Gastrocnemius medialis (tissue), 4 donors: ENCODE results near the gene RNF187. TPM values are rescaled to one million over a fixed set of nuclear protein-coding genes. Genes with fewer than 3 reads are reported as not detected.

ENCODE experiments used
- ATAC-seq, 2 donors: fragments of 150-250 bp; one replicate each; pipeline ENCODE4 v1.9.1; 2016
- DNase-seq, 2 donors: peaks; one replicate each; pipeline ENCODE4 v3.0.0-alpha.2; 2019
- H3K27ac ChIP-seq, 4 donors: fragments of 200-600 bp; sonication (generic); 1 replicate in 1 of 4; 2 replicates in 3 of 4; pipeline ENCODE4 v1.5.1; 2016 to 2018; ENCODE audit warnings: mild to moderate bottlenecking in 2 of 4, moderate library complexity in 1 of 4
- H3K27me3 ChIP-seq, 3 donors: fragments of 200-600 bp; sonication (generic) in 2 of 3; 1 replicate in 1 of 3; 2 replicates in 2 of 3; pipeline versions ENCODE4 v1.5.1 to v1.6.0; 2016 to 2019; ENCODE audit warnings: mild to moderate bottlenecking in 1 of 3, moderate library complexity in 1 of 3
- H3K36me3 ChIP-seq, 2 donors: fragments of 200-600 bp; sonication (generic) in 1 of 2; one replicate each; pipeline ENCODE4 v1.5.1; 2017 to 2018
- H3K4me1 ChIP-seq, 2 donors: fragments of 200-600 bp; sonication (generic) in 1 of 2; one replicate each; pipeline ENCODE4 v1.5.1; 2016 to 2017; ENCODE audit warnings: mild to moderate bottlenecking in 2 of 2
- H3K4me3 ChIP-seq, 4 donors: fragments of 200-600 bp; sonication (generic) in 3 of 4; 1 replicate in 1 of 4; 2 replicates in 3 of 4; pipeline ENCODE4 v1.5.1; 2016 to 2019; ENCODE audit warnings: mild to moderate bottlenecking in 2 of 4
- H3K9me3 ChIP-seq, 3 donors: fragments of 200-600 bp; sonication (generic) in 2 of 3; 1 replicate in 1 of 3; 2 replicates in 2 of 3; pipeline ENCODE4 v1.5.1; 2016 to 2019
- POLR2A ChIP-seq, 2 donors: fragments of 450-650 bp; IDR thresholded peaks; one replicate each; pipeline ENCODE4 v1.6.1; 2017; ENCODE audit warnings: antibody characterized with exemption in 2 of 2, mild to moderate bottlenecking in 2 of 2, moderate library complexity in 2 of 2
- in situ Hi-C, 4 donors: fragments of 200-750 bp; cut with MboI; loops; one replicate each; pipeline versions ENCODE4 v1.15.0 to v1.8.0; 2017; ENCODE audit warnings: low sequenced_read_pairs in 4 of 4
- intact Hi-C: fragments of 100-400 bp; cut with DNase I; formaldehyde crosslinking; loops from one replicate; pipeline ENCODE4 v1.15.1; 2023; ENCODE audit warnings: low total_unique reads
- total RNA-seq, 4 donors: library from RNA; depleted of rRNA; stranded (reverse); fragments of >200 nt; gene quantifications; one replicate each; pipeline versions ENCODE4 v1.1.0 to v1.2.3, GENCODE V29; 2016
- TF ChIP-seq, protein P1 (sequence below), 5 experiments: fragments of 450-650 bp in 3 of 5; fragments of 200-600 bp in 2 of 5; sonication (generic) in 2 of 5; IDR thresholded peaks in 4 of 5; conservative IDR thresholded peaks in 1 of 5; 1 replicate in 4 of 5; 2 replicates in 1 of 5; pipeline ENCODE4 v1.5.1; 2016 to 2019; ENCODE audit warnings: antibody characterized with exemption in 5 of 5, mild to moderate bottlenecking in 3 of 5, moderate library complexity in 3 of 5

The RNF187 gene
- total RNA-seq, 4 donors from 2014 or later, result 33.5 to 99.8 (median 62.5) TPM

DNA sequence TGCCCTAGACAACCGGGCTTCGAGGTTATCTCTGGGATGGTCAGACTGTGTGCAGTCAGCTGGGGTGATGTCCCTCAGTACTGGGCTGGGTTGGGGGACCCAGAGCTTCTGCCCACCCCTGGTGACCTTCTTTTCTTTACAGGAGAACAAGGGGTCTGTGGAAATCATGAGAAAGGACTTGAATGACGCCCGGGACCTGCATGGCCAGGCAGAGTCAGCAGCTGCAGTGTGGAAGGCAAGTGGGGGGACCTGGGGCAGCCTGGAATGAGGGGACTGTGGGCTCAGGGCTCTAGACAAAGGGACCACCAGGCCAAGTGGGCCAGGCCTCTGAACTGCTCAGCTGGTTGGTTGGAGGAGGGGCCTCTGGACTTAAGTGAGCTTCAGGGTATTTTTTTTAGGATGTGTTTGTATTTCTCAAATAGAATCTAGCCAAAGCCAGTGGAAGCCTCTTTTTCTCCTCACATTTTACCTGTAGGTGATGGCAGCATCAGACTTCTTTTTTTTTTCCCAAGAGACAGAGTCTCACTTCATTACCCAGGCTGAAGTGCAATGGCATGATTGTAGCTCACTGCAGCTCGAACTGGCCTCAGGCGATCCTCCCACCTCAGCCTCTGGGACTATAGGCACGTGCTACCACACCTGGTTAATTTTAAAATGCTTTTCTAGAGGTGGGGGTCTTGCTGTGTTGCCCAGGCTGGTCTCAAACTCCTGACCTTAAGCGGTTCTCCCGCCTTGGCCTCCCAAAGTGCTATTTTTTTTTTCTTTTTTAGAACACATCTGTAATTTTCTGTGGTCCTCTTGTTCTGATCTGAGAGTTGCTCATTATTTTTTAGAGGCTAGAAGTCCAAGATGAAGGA lies 1.9 kb downstream of the RNF187 start:
- ATAC-seq (no peak), DNase-seq (no peak)
- H3K36me3 ChIP-seq, result peaks cover 0 to 27% of the 10 kb centered on the region in 2 donors
- peaks cover 38 to 39% of the 10 kb centered on the region in 2 donors for H3K4me1 ChIP-seq
- no peaks in the 10 kb centered on the region for H3K9me3 ChIP-seq
- no peak for TF ChIP-seq POLR2A (IDR thresholded peaks at IDR 0.05)
- TF ChIP-seq, protein P1, sequence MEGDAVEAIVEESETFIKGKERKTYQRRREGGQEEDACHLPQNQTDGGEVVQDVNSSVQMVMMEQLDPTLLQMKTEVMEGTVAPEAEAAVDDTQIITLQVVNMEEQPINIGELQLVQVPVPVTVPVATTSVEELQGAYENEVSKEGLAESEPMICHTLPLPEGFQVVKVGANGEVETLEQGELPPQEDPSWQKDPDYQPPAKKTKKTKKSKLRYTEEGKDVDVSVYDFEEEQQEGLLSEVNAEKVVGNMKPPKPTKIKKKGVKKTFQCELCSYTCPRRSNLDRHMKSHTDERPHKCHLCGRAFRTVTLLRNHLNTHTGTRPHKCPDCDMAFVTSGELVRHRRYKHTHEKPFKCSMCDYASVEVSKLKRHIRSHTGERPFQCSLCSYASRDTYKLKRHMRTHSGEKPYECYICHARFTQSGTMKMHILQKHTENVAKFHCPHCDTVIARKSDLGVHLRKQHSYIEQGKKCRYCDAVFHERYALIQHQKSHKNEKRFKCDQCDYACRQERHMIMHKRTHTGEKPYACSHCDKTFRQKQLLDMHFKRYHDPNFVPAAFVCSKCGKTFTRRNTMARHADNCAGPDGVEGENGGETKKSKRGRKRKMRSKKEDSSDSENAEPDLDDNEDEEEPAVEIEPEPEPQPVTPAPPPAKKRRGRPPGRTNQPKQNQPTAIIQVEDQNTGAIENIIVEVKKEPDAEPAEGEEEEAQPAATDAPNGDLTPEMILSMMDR (IDR thresholded peaks at IDR 0.05 in 4 of 5, conservative IDR thresholded peaks at IDR 0.05 in 1 of 5), result no peak
- H3K27ac ChIP-seq, result peak overlapping the region; percentile 74 to 97 (median 96)
- H3K4me3 ChIP-seq, result peak overlapping the region in 2 of 4 donors; percentile 98 to 99
- intact Hi-C loops (loop anchor here (10.0 kb wide), 1 partner anchor 384 kb away; the partner anchor contains the start of genes C1orf35 and MRPL55), in situ Hi-C loops (no loop called here)
- no peaks in the 10 kb centered on the region for H3K27me3 ChIP-seq

DNA sequence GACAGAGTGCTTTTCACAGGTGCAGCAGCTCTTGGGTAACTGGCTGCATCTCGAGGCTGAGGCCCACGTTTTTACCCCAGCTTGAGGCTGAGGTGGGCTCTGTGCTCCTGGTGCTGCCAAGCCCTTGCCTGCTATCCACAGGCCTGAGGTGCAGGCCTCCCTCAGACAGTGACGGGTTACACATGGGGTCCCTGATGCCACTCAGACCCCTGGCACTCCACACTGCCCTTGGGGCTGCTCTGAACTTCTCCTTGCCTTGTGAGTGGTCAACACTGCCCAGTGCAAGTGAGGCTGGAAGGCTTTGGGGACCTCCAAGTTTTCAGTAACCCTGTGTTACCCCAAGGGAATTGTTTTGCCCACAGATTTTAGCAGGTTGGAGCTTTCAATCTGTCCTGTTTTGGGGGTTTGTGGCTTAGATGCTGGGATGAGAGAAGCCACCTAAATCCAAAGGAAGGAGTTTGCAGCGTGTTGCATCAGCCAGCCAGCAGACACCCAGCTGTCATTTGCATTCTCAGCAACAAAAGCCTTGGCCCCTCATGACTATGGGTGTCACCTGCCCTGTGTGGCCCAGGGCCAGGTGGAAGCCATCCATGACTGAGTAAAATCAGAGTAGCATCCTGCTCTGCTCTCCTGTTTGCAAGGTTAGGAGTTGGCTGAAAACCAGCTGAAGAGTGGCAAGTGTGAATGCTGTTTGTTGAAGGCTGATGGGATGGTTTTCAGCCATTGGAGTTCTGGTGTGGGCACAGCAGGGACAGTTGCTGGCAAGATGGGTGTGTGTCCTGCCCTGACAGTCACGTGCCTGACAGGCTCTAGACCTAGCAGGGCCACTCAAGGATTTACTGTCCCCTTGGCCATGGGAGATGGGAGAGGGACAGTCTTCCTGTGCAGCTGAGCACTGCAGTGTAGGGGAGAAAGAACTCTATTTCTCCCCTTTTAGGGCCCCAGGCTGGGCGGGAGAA lies 3.2 kb downstream of the RNF187 start:
- Histone ChIP-seq H3K4me1 (peaks cover 38% of the 10 kb centered on the region in 2 donors), H3K27me3 (no peaks in the 10 kb centered on the region), H3K27ac (peak overlapping the region; percentile 66 to 97 (median 75)), H3K9me3 (no peaks in the 10 kb centered on the region), H3K4me3 (no peak overlapping the region), H3K36me3 (peaks cover 0 to 38% of the 10 kb centered on the region in 2 donors)
- peak; percentile 20 to 42 for ATAC-seq
- in situ Hi-C loops (no loop called here), intact Hi-C loops (no loop called here)
- DNase-seq, result peak; percentile 43 to 77
- no peak for TF ChIP-seq POLR2A (IDR thresholded peaks at IDR 0.05)
- TF ChIP-seq, protein P1 (IDR thresholded peaks at IDR 0.05 in 4 of 5, conservative IDR thresholded peaks at IDR 0.05 in 1 of 5), result no peak

DNA sequence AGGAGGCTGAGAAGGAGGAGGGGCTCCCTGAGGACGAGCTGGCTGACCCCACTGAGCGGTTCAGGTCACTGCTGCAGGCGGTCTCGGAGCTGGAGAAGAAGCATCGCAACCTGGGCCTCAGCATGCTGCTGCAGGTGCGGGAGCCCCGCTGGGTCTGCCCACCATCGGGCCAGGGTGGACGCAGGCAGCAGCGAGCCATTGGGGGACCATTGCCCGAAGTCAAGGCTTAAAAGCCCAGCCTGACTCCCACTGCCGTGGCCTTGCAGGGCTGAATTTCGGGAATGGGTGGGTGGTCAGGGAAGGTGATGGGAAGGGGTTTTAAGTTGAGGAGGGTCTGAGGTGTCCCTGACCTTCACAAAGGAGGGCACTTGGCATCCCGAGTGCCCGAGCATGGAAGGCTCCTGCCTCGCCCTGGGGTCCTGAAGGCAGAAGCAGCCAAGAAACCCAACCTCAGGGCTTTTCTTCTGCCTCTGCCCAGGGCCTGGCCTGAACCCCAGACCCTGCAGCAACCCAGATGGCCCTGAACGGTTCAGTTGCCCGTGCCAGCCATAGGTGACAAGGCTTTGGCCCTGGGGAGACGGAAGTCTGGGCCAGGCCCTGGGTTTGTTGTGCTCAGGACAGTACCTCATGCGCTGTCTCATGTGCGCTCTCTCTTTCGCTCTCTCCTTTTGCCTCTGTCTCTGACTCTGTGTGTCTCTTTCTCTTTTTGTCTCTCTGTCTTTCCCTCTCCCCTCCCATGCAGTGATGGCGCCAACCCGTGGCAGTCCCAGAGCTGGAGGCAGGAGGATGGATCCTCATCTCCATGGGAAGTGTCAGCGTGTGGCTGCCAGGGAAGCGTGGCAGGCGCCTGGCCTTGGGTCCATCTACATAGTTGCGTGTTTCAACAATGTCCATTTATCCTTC lies 6.2 kb downstream of the RNF187 start:
- intact Hi-C loops (no loop called here), in situ Hi-C loops (no loop called here)
- no peak for ATAC-seq
- no peaks in the 10 kb centered on the region for H3K27me3 ChIP-seq
- H3K4me3 ChIP-seq, result no peak overlapping the region
- H3K9me3 ChIP-seq, result no peaks in the 10 kb centered on the region
- TF ChIP-seq, protein P1 (IDR thresholded peaks at IDR 0.05 in 4 of 5, conservative IDR thresholded peaks at IDR 0.05 in 1 of 5), result no peak
- TF ChIP-seq POLR2A (IDR thresholded peaks at IDR 0.05), result no peak
- no peak for DNase-seq
- H3K4me1 ChIP-seq, result peaks cover 24 to 25% of the 10 kb centered on the region in 2 donors
- no peak overlapping the region for H3K27ac ChIP-seq
- H3K36me3 ChIP-seq, result peaks cover 0 to 45% of the 10 kb centered on the region in 2 donors

DNA sequence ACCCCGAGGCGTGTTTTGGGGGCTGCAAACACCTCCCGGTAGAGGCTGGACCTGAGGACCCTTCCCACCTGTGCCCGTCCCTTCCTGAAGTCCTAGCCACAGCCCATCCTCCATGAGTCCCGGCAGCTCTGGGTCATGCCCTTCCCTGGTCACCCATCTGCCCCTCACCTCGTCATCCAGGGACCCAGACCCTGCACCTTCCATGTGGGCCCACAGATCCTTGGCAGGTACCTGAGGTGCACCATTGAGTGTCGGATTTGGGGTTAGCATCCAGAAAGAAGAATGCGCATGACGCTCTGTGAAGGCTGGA lies 6.8 kb downstream of the RNF187 start:
- TF ChIP-seq, protein P1 (IDR thresholded peaks at IDR 0.05 in 4 of 5, conservative IDR thresholded peaks at IDR 0.05 in 1 of 5), result no peak
- no peak for TF ChIP-seq POLR2A (IDR thresholded peaks at IDR 0.05)
- in situ Hi-C loops, result no loop called here
- Histone ChIP-seq H3K27me3 (no peaks in the 10 kb centered on the region), H3K4me1 (peaks cover 18 to 19% of the 10 kb centered on the region in 2 donors), H3K4me3 (no peak overlapping the region), H3K36me3 (peaks cover 0 to 45% of the 10 kb centered on the region in 2 donors), H3K9me3 (no peaks in the 10 kb centered on the region), H3K27ac (no peak overlapping the region)
- DNase-seq, result no peak
- no peak for ATAC-seq
- intact Hi-C loops, result no loop called here
